ENCODE results near the gene SMAD4.

DNA sequence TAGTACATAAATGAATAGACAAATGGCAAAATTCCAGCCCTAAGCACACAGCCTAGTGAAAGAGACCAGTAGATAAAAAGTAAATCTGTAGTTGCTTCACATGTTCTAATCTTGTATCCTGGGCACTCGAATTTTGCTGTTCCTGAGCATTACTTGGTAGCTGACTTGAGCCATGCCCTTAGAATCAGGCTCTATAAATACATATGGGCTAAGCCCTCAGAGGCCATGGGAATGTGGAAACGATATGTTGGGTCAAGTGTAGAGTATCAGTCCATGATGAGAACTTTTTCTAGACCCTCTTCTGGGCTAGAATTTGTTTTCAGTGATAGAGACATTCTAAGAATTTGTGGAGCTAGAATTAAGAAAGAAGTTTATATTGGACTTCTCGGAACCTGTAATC is 40.3 kb upstream of the SMAD4 start:
- TF ChIP-seq, protein P1, sequence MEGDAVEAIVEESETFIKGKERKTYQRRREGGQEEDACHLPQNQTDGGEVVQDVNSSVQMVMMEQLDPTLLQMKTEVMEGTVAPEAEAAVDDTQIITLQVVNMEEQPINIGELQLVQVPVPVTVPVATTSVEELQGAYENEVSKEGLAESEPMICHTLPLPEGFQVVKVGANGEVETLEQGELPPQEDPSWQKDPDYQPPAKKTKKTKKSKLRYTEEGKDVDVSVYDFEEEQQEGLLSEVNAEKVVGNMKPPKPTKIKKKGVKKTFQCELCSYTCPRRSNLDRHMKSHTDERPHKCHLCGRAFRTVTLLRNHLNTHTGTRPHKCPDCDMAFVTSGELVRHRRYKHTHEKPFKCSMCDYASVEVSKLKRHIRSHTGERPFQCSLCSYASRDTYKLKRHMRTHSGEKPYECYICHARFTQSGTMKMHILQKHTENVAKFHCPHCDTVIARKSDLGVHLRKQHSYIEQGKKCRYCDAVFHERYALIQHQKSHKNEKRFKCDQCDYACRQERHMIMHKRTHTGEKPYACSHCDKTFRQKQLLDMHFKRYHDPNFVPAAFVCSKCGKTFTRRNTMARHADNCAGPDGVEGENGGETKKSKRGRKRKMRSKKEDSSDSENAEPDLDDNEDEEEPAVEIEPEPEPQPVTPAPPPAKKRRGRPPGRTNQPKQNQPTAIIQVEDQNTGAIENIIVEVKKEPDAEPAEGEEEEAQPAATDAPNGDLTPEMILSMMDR (IDR thresholded peaks at IDR 0.05; ENCODE audit: borderline replicate concordance, extremely low read depth, low read length, poor library complexity, severe bottlenecking): no peak
- no peak for TF ChIP-seq EZH2 (IDR thresholded peaks at IDR 0.05; ENCODE audit: borderline replicate concordance, low read depth, low read length, severe bottlenecking)
